ENCODE data around the gene FCHO2. TPM values are rescaled to one million over a fixed set of nuclear protein-coding genes. Genes with fewer than 3 reads are reported as not detected.

FCHO2 gene
- total and polyA plus RNA-seq, 5 donors, result 7.1 to 25.5 (median 22.8) TPM

DNA sequence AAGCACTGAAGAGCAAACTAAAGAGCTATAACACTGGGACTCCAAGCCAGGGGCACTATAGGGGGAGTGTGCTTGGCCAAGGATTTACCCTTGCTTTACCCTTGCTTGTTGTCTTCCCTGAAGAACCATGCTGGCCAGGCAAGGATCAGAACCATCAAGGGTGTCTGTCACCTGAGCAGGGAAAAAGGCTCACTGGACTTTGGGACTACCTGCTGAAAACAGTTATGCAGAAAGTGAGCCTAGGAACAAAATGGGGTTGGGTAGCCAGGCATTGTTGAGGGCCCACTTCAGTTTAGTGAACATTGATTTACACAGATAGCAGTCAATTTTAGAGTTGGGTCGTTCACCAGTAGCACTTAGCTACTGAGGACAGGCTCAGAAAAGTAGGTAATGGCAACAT lies 156.5 kb downstream of the FCHO2 start:
- Histone ChIP-seq H3K4me1 (ENCODE audit: control insufficient read depth, insufficient read depth, low read length) (no peaks in the 10 kb centered on the region), H3K27ac (ENCODE audit: low read length) (no peak overlapping the region), H3K27me3 (ENCODE audit: control insufficient read depth, insufficient read depth) (no peaks in the 10 kb centered on the region), H3K9me3 (ENCODE audit: control insufficient read depth, low read length) (peaks cover under 1% of the 10 kb centered on the region), H3K4me3 (ENCODE audit: low read length) (no peak overlapping the region)
- ATAC-seq (no peak), DNase-seq (no peak)
- WGBS, result 77% methylated on average over 1 of the region's 1 CpG
- intact Hi-C loops (cut with DNase I), result no loop called here

DNA sequence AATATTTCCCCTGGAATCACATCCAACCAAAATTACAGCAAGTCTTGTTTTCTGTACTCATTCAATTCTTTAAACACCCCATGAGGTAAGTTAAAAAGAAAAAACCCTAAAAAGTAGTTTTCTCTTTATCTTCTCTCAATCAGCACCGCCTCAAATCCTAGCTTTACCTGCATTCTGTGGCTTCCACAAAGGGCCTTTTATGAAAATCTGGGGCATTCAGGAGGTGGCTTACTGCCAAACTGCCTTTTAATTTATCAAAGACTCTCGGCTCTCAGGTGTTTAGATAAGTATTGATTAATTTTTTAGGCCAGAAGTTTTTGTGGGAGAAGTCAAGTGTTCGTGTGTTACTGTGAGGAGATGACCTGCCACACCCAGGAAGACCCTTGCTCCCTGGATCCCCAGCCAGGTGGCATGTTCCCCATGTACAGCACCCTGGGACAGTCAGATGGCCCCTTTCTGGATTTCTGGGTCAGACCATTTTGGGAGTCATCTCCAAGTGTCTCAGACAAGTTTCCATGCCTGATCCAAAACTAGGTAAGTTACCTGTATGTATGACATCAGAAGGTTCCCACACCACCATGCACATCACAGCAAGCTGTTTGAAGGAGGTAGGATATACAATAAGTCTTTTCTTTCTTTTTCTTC lies 158.3 kb downstream of the FCHO2 start:
- WGBS, result 67% methylated on average over 3 of the region's 3 CpGs
- ATAC-seq (no peak), DNase-seq (no peak)
- Histone ChIP-seq H3K27me3 (ENCODE audit: control insufficient read depth, insufficient read depth) (no peaks in the 10 kb centered on the region), H3K27ac (ENCODE audit: low read length) (no peak overlapping the region), H3K4me3 (ENCODE audit: low read length) (no peak overlapping the region), H3K9me3 (ENCODE audit: control insufficient read depth, low read length) (peaks cover 2% of the 10 kb centered on the region), H3K4me1 (ENCODE audit: control insufficient read depth, insufficient read depth, low read length) (no peaks in the 10 kb centered on the region)
- intact Hi-C loops (cut with DNase I), result no loop called here

DNA sequence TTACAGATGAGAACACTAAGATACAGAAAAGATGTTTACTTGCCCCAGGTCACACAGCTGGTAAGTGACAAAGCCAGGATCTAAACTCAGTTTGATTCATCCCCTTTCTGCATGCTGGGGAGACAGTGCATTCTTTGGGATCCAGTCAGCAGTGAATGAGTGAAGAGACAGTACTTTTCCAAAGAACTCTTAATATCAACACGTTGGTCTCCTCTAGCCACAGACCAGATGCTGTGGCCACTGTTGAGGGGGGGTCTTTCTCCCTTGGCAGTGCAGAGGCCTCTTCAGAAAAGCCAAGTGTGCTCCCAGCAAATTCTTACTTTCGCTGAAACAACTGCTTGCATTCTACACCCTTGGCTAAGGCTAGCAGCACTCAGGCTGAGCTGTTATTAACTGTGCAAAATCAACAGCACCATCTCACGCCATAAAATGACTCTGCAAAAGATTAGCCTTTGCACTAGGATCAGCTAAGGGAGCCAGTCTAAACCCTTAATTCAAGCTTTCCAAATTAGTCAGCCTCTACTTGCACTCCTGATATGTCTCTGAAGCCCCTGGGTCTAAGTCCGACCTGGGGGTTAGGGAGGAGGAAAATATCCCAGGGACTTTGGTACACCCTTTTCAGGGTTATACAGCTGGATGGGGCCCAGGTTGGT lies 159.7 kb downstream of the FCHO2 start:
- no peaks in the 10 kb centered on the region for H3K4me1 ChIP-seq (ENCODE audit: control insufficient read depth, insufficient read depth, low read length)
- H3K27ac ChIP-seq (ENCODE audit: low read length), result no peak overlapping the region
- intact Hi-C loops (cut with DNase I), result no loop called here
- WGBS, result 54% methylated on average over 4 of the region's 4 CpGs
- H3K4me3 ChIP-seq (ENCODE audit: low read length), result no peak overlapping the region
- no peaks in the 10 kb centered on the region for H3K27me3 ChIP-seq (ENCODE audit: control insufficient read depth, insufficient read depth)
- H3K9me3 ChIP-seq (ENCODE audit: control insufficient read depth, low read length), result peaks cover 2% of the 10 kb centered on the region
- ATAC-seq (no peak), DNase-seq (no peak)

DNA sequence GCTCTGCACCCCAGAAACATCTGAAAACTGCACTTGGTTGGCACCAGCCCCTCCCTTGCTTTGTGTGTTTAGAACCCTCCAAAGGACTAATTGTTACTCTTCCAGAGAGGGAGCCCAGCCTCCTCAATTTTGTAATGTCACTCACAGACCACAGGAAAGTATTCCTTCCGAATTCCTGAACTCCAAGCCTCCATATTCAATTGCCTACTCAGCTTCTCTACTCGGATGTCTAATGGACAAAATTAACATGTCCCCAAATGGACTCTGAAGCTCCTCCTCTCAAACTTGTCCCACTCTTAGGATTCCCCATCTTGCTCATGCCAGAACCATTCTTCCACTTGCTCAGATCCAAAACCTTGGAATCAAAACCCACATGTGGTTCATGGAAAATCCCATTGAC lies 160.7 kb downstream of the FCHO2 start:
- DNase-seq (no peak), ATAC-seq (no peak)
- Histone ChIP-seq H3K27ac (ENCODE audit: low read length) (no peak overlapping the region), H3K9me3 (ENCODE audit: control insufficient read depth, low read length) (peaks cover 2% of the 10 kb centered on the region), H3K4me1 (ENCODE audit: control insufficient read depth, insufficient read depth, low read length) (no peaks in the 10 kb centered on the region), H3K4me3 (ENCODE audit: low read length) (no peak overlapping the region), H3K27me3 (ENCODE audit: control insufficient read depth, insufficient read depth) (no peaks in the 10 kb centered on the region)
- intact Hi-C loops (cut with DNase I), result no loop called here
- WGBS, result 69% methylated on average over 2 of the region's 2 CpGs

DNA sequence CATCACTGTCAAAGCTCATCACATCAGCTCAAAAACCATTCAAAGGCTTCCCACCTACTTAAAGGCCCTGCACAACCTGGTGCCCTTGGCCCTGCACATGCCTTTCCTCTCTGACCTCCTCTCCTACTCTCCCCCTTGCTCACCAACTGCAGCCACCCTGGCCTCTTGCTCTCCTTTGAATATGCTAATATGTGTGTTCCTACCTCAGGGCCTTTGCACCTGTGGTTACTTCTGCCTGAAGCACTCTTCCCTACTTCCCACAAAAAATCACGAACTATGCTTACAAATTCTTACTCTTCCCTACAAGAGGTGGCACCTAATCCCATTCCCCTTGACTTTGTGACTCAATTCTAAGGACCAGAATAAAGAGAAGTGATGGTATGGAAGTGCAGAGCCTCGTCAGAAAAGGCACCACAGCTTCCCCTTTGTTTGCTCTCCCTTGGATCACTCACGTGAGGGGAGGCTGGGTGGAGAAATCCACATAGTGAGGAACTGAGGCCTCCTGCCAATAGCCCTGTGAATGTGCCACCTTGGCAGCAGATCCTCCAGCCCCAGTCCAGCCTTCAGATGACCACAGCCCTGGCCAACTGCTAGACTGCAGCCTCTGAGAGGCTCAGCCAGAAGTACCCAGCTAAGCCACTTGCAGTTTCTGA lies 161.4 kb downstream of the FCHO2 start:
- Histone ChIP-seq H3K27ac (ENCODE audit: low read length) (no peak overlapping the region), H3K9me3 (ENCODE audit: control insufficient read depth, low read length) (peaks cover 2% of the 10 kb centered on the region), H3K4me1 (ENCODE audit: control insufficient read depth, insufficient read depth, low read length) (no peaks in the 10 kb centered on the region), H3K4me3 (ENCODE audit: low read length) (no peak overlapping the region), H3K27me3 (ENCODE audit: control insufficient read depth, insufficient read depth) (no peaks in the 10 kb centered on the region)
- DNase-seq (peak in 2 of 3 donors; percentile 27 to 58), ATAC-seq (peak in 1 of 2 donors; percentile 33)
- WGBS, result 75% methylated on average over 3 of the region's 3 CpGs
- intact Hi-C loops (cut with DNase I), result no loop called here

DNA sequence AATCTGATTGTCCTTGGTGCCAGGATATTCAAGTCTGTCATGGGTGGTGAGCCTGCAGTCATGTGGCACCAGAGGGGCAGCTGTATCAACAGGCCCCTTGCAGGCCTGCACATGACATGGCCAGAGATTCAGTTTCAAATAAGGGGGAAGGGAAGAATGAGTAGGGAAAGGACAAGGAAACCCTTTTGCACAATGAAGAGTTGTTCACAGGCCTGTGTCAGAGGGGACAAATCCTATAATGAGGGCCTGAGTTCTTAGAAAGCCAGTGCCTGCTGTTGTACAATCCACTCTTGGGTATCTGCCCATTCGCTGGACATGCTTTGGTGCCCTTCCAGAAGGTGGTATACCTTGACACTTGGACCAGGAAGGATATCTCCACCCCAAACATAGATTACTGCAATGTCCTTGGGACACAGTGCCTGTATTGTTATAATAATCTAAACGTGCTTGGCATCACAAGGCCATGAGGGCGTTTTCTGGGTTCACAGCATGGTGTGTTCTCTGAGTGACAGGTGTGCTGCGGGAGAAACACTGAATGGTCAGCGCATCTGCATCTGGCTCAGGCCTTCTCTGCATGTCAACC lies 162.6 kb downstream of the FCHO2 start:
- H3K27ac ChIP-seq (ENCODE audit: low read length), result no peak overlapping the region
- intact Hi-C loops (cut with DNase I), result no loop called here
- DNase-seq, result no peak
- no peak overlapping the region for H3K4me3 ChIP-seq (ENCODE audit: low read length)
- 85% methylated on average over 5 of the region's 5 CpGs for WGBS
- no peak for ATAC-seq
- H3K27me3 ChIP-seq (ENCODE audit: control insufficient read depth, insufficient read depth), result no peaks in the 10 kb centered on the region
- H3K9me3 ChIP-seq (ENCODE audit: control insufficient read depth, low read length), result peaks cover 2% of the 10 kb centered on the region
- no peaks in the 10 kb centered on the region for H3K4me1 ChIP-seq (ENCODE audit: control insufficient read depth, insufficient read depth, low read length)

DNA sequence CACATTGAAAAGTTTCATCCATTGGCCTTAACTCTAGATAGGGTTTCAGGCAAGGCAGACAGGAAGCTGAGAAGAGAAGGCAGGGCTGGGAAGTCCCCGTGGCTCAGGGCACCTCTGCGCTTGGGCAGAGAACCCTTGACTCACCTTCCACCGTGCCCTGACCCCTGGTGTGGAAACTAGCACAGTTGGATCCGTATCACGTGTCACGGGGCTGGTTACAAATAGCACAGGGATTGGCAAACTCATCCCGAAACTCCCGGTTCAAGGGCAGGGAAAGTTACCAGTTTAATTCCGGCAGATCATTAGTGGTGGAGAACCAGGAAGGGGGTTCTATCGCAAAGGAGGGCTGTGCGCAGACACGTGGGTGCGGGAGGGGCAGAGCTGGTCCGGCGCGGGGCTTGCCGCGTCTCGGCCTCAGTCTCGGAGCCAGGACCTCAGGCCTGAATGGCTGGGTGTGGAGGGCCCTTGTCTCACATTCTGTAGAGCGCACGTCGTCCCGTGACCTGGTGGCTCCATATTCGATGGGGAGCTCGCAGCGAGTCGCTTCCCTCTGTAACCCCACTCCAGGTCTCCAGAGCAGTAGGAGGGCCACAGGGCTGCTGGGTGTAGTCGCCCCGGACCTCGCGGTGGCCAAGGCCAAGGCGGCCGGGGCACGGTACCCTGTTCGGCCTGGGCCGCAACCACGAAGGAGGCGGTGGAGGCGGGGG lies 163.8 kb downstream of the FCHO2 start:
- peaks cover 2% of the 10 kb centered on the region for H3K9me3 ChIP-seq (ENCODE audit: control insufficient read depth, low read length)
- ATAC-seq (peak in 1 of 2 donors; percentile 15), DNase-seq (no peak)
- intact Hi-C loops (cut with DNase I), result no loop called here
- WGBS, result 34% methylated on average over 40 of the region's 40 CpGs
- H3K27me3 ChIP-seq (ENCODE audit: control insufficient read depth, insufficient read depth), result no peaks in the 10 kb centered on the region
- peak overlapping the region; percentile 42 for H3K4me3 ChIP-seq (ENCODE audit: low read length)
- H3K4me1 ChIP-seq (ENCODE audit: control insufficient read depth, insufficient read depth, low read length), result no peaks in the 10 kb centered on the region
- no peak overlapping the region for H3K27ac ChIP-seq (ENCODE audit: low read length)

DNA sequence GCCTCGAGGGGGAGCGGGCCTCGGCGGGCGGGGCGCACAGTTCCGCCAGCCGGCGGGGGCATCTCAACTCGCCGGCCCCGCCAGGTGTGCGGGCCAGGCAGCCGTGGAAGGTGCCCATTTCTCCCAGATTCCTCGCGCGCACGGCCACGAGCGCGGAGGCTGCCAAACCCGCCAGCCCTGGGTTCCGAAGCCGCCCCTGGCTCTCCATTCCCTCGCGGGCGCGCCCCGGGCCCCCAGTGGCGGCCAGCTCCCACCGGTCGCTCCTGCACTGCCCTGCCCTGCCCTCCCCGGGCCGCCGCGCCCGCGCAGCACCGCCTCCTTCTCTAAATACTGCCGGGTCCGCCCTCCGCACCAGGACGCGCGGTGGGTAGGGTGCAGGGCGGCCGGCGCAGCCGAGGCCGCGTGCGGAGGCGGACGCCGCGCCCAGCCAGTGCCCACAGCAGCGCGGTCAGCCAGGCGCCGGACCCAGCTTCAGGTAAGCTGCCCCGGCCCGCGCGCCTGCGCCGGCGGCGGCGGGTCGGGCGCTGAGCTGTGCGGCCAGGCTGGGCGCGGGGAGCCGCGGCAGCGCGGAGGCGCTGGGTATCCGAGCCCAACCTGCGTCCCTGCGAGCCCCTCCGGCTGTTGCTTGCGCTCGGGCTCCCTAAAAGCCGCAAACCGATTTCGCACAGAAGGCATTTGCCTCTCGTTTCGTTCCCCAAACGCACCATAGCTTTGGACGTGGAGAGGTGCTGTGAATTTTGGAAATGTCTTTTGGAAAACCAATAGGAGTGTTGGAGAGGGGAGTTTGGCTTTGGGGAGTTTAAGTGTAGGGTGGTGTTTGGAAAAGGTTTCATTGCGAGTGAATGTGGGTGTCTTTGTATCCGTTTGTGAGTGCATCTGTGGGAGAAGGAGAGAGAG lies 164.6 kb downstream of the FCHO2 start, which contains the start of gene TMEM171:
Gene TMEM171 (plus strand): TSS at position 354 of the 897 bp plus-strand sequence. CDS start 2,799 bp downstream, outside the sequence.
- Histone ChIP-seq H3K9me3 (ENCODE audit: control insufficient read depth, low read length) (peaks cover 2% of the 10 kb centered on the region), H3K4me3 (ENCODE audit: low read length) (peak within 1 kb of the TSS; percentile 42), H3K4me1 (ENCODE audit: control insufficient read depth, insufficient read depth, low read length) (no peaks in the 10 kb centered on the region), H3K27ac (ENCODE audit: low read length) (no peak within 1 kb of the TSS), H3K27me3 (ENCODE audit: control insufficient read depth, insufficient read depth) (no peaks in the 10 kb centered on the region)
- intact Hi-C loops (cut with DNase I), result no loop called here
- DNase-seq (peak; percentile 37 to 68 (median 46)), ATAC-seq (peak; percentile 74 to 79)
- 2% methylated on average over 94 of the region's 94 CpGs for WGBS

DNA sequence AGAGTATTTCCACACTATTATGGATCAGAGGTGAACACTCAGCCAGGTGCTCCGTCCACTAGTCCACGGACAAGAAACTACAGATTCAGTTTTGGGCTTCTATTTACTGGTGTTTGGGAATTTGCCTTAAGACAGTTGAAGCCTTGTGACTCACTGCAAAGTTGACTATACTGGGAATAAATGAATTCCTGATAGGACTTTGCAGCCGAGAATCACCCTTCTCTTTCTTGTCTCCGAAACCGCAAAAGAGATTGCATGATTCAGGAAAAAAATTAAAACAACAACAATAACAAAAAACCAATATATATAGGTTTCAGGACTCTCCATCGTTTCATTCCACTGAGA lies 165.2 kb downstream of the FCHO2 start:
- H3K9me3 ChIP-seq (ENCODE audit: control insufficient read depth, low read length), result peaks cover 2% of the 10 kb centered on the region
- no peak overlapping the region for H3K27ac ChIP-seq (ENCODE audit: low read length)
- H3K4me3 ChIP-seq (ENCODE audit: low read length), result peak overlapping the region; percentile 42
- no peaks in the 10 kb centered on the region for H3K27me3 ChIP-seq (ENCODE audit: control insufficient read depth, insufficient read depth)
- DNase-seq, result no peak
- H3K4me1 ChIP-seq (ENCODE audit: control insufficient read depth, insufficient read depth, low read length), result no peaks in the 10 kb centered on the region
- WGBS, result 41% methylated on average over 6 of the region's 6 CpGs
- intact Hi-C loops (cut with DNase I), result no loop called here
- no peak for ATAC-seq
